Peyer's patch (tissue), 4 donors: ENCODE measurements around the gene ADAMTS15.

Experiments
- POLR2A ChIP-seq, 2 donors: fragments of 450-650 bp; IDR thresholded peaks; one replicate each; pipeline ENCODE4 v1.5.1; 2017; ENCODE audit warnings: antibody characterized with exemption in 2 of 2, mild to moderate bottlenecking in 2 of 2, moderate library complexity in 2 of 2
- TF ChIP-seq, protein P1 (sequence below), 6 experiments: fragments of 450-650 bp in 4 of 6; fragments of 200-600 bp in 2 of 6; sonication (generic) in 1 of 6; IDR thresholded peaks; one replicate each; pipeline ENCODE4 v1.5.1; 2017 to 2019; ENCODE audit warnings: antibody characterized with exemption in 6 of 6, mild to moderate bottlenecking in 3 of 6, moderate library complexity in 1 of 6

DNA sequence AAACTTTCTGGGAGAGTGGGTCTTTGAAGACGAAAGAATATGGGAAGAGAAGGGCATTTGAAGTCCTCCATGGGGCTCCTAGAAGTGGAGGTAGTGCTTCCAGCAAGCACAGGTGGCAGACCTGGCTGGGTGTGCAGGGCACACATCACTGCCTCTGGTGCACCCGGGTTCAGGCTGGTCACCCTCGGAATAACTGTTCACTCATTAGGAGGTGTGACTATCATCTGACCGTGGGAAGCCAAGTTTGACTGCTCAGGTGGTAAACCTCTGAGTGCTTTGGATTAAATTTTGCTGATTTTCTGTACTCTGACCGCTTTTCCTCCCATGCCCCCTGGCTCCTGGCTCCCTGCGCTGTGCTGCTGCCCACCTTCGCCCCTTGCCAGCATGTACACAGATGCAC lies 11.1 kb downstream of the ADAMTS15 start:
- TF ChIP-seq, protein P1, sequence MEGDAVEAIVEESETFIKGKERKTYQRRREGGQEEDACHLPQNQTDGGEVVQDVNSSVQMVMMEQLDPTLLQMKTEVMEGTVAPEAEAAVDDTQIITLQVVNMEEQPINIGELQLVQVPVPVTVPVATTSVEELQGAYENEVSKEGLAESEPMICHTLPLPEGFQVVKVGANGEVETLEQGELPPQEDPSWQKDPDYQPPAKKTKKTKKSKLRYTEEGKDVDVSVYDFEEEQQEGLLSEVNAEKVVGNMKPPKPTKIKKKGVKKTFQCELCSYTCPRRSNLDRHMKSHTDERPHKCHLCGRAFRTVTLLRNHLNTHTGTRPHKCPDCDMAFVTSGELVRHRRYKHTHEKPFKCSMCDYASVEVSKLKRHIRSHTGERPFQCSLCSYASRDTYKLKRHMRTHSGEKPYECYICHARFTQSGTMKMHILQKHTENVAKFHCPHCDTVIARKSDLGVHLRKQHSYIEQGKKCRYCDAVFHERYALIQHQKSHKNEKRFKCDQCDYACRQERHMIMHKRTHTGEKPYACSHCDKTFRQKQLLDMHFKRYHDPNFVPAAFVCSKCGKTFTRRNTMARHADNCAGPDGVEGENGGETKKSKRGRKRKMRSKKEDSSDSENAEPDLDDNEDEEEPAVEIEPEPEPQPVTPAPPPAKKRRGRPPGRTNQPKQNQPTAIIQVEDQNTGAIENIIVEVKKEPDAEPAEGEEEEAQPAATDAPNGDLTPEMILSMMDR (IDR thresholded peaks at IDR 0.05) = no peak
- no peak for TF ChIP-seq POLR2A (IDR thresholded peaks at IDR 0.05)
